Spleen (tissue), 7 donors: ENCODE data around the gene ERN2.

ENCODE experiments used
- CTCF ChIP-seq, 11 experiments: fragments of 200-600 bp in 7 of 11; fragments of 450-650 bp in 4 of 11; sonication (generic) in 4 of 11; IDR thresholded peaks in 8 of 11; conservative IDR thresholded peaks in 3 of 11; 1 replicate in 7 of 11; 2 replicates in 4 of 11; pipeline versions ENCODE4 v1.4.0 to v1.8.0; 2016 to 2021; ENCODE audit warnings: antibody characterized with exemption in 11 of 11, inconsistent platforms in 4 of 11, mild to moderate bottlenecking in 1 of 11
- POLR2AphosphoS5 ChIP-seq, 3 donors: sonication (generic); formaldehyde crosslinking; IDR thresholded peaks; one replicate each; pipeline ENCODE4 v1.5.1; 2017; ENCODE audit warnings: antibody characterized with exemption in 3 of 3
- donor health status: DM: no; HTN: no; CAD: no; lungs with moderate emphysema.
- donor health status: DM: no; HTN: no; CAD: no.
- donor health status: DM: no; HTN: no; CAD: no.

GRCh38 chr16:23757116-23757515 is 44.1 kb upstream of the ERN2 start:
- TF ChIP-seq CTCF (IDR thresholded peaks at IDR 0.05 in 8 of 11, conservative IDR thresholded peaks at IDR 0.05 in 3 of 11), result no peak
- no peak for TF ChIP-seq POLR2AphosphoS5 (IDR thresholded peaks at IDR 0.05)
